Subcutaneous adipose tissue (tissue), 4 donors: ENCODE measurements around the gene ULK3. TPM values are rescaled to one million over a fixed set of nuclear protein-coding genes. Genes with fewer than 3 reads are reported as not detected.

ENCODE experiments used
- CTCF ChIP-seq: fragments of 450-650 bp; IDR thresholded peaks from one replicate; pipeline ENCODE4 v1.5.1; 2016; ENCODE audit warnings: low read depth, mild to moderate bottlenecking, control low read depth, antibody characterized with exemption, moderate library complexity
- total RNA-seq, 4 donors: library from RNA; depleted of rRNA; stranded (reverse); fragments of >200 nt; gene quantifications; one replicate each; pipeline ENCODE4 v1.1.0, GENCODE V29; 2016

The ULK3 gene
- total RNA-seq, 4 donors from 2014 or later: 23.8 to 29.8 (median 28.7) TPM

- TF ChIP-seq CTCF: no peak
Measured at GRCh38 chr15:74885461-74885860, 42.5 kb upstream of the ULK3 start.

- TF ChIP-seq CTCF: no peak
Measured at GRCh38 chr15:74884428-74885223, 41.7 kb upstream of the ULK3 start.

GRCh38 chr15:74882528-74882927, 39.6 kb upstream of the ULK3 start:
- no peak for TF ChIP-seq CTCF

- TF ChIP-seq CTCF: no peak
Measured at GRCh38 chr15:74878273-74878672, 35.3 kb upstream of the ULK3 start.

- TF ChIP-seq CTCF: no peak
Measured at GRCh38 chr15:74873756-74874424, 30.9 kb upstream of the ULK3 start.

- TF ChIP-seq CTCF: no peak
Measured at GRCh38 chr15:74873036-74873755, 30.2 kb upstream of the ULK3 start, which contains the start of gene SCAMP2. Gene SCAMP2 (minus strand): TSS chr15:74873365. CDS start chr15:74873255, 110 bp downstream.

- no peak for TF ChIP-seq CTCF
Measured at GRCh38 chr15:74872702-74873035, 29.7 kb upstream of the ULK3 start.
